HEK293 (cell line): ENCODE measurements around the gene SYNGR4.
A peak's percentile ranks its signal among the peaks of the same experiment; 100 is the strongest.

ENCODE experiments used
- ATF2 ChIP-seq: fragments of 450-650 bp; formaldehyde crosslinking; IDR thresholded peaks from 2 replicates; pipeline ENCODE4 v1.5.1; 2016; ENCODE audit warnings: missing biosample characterization, missing genetic modification characterization, low read depth
- BCL6B ChIP-seq: fragments of 450-650 bp; formaldehyde crosslinking; IDR thresholded peaks from 2 replicates; pipeline ENCODE4 v1.5.1; 2017; ENCODE audit warnings: missing biosample characterization, missing genetic modification characterization
- GLI2 ChIP-seq: fragments of 450-650 bp; formaldehyde crosslinking; IDR thresholded peaks from 2 replicates; pipeline ENCODE4; 2017; ENCODE audit warnings: missing biosample characterization, missing genetic modification characterization, low read depth, borderline replicate concordance
- KLF1 ChIP-seq: fragments of 450-650 bp; formaldehyde crosslinking; IDR thresholded peaks from 2 replicates; pipeline ENCODE4 v1.5.1; 2016; ENCODE audit warnings: missing biosample characterization, missing genetic modification characterization
- KLF10 ChIP-seq: fragments of 450-650 bp; IDR thresholded peaks from 2 replicates; pipeline ENCODE4 v1.5.1; 2018; ENCODE audit warnings: missing biosample characterization, mild to moderate bottlenecking, missing genetic modification characterization
- PATZ1 ChIP-seq: fragments of 450-650 bp; formaldehyde crosslinking; IDR thresholded peaks from 2 replicates; pipeline ENCODE4 v1.5.1; 2016; ENCODE audit warnings: missing biosample characterization, missing genetic modification characterization
- ZBTB21 ChIP-seq: fragments of 450-650 bp; formaldehyde crosslinking; IDR thresholded peaks from 2 replicates; pipeline ENCODE4 v1.5.1; 2017; ENCODE audit warnings: missing biosample characterization, missing genetic modification characterization
- ZBTB49 ChIP-seq: fragments of 450-650 bp; formaldehyde crosslinking; IDR thresholded peaks from 2 replicates; pipeline ENCODE4 v1.5.1; 2016; ENCODE audit warnings: missing biosample characterization, missing genetic modification characterization, low read depth
- ZFP3 ChIP-seq: fragments of 450-650 bp; formaldehyde crosslinking; IDR thresholded peaks from 2 replicates; pipeline ENCODE4 v1.5.1; 2016; ENCODE audit warnings: low read depth, missing biosample characterization, missing genetic modification characterization
- ZFP41 ChIP-seq: fragments of 450-650 bp; formaldehyde crosslinking; IDR thresholded peaks from 2 replicates; pipeline ENCODE4 v1.5.1; 2016; ENCODE audit warnings: missing biosample characterization, missing genetic modification characterization, borderline replicate concordance
- ZNF148 ChIP-seq: fragments of 450-650 bp; formaldehyde crosslinking; IDR thresholded peaks from 2 replicates; pipeline ENCODE4 v1.5.0; 2017; ENCODE audit warnings: missing biosample characterization, missing genetic modification characterization, borderline replicate concordance
- ZNF175 ChIP-seq: fragments of 450-650 bp; formaldehyde crosslinking; IDR thresholded peaks from 2 replicates; pipeline ENCODE4 v1.5.1; 2016; ENCODE audit warnings: missing biosample characterization, missing genetic modification characterization
- ZNF18 ChIP-seq: fragments of 450-650 bp; formaldehyde crosslinking; IDR thresholded peaks from 2 replicates; pipeline ENCODE4 v1.5.1; 2016; ENCODE audit warnings: missing biosample characterization, missing genetic modification characterization
- ZNF211 ChIP-seq: fragments of 450-650 bp; formaldehyde crosslinking; IDR thresholded peaks from 2 replicates; pipeline ENCODE4 v1.5.1; 2016; ENCODE audit warnings: low read depth, missing biosample characterization, missing genetic modification characterization
- ZNF214 ChIP-seq: fragments of 450-650 bp; formaldehyde crosslinking; IDR thresholded peaks from 2 replicates; pipeline ENCODE4 v1.5.1; 2017; ENCODE audit warnings: missing biosample characterization, mild to moderate bottlenecking, missing genetic modification characterization, borderline replicate concordance
- ZNF26 ChIP-seq: fragments of 450-650 bp; formaldehyde crosslinking; IDR thresholded peaks from 2 replicates; pipeline ENCODE4 v1.5.1; 2016; ENCODE audit warnings: missing biosample characterization, missing genetic modification characterization
- ZNF404 ChIP-seq: fragments of 450-650 bp; formaldehyde crosslinking; IDR thresholded peaks from 2 replicates; pipeline ENCODE4 v1.5.1; 2017; ENCODE audit warnings: missing biosample characterization, missing genetic modification characterization
- ZNF423 ChIP-seq: fragments of 450-650 bp; formaldehyde crosslinking; IDR thresholded peaks from 2 replicates; pipeline ENCODE4 v1.5.1; 2016; ENCODE audit warnings: missing biosample characterization, missing genetic modification characterization
- ZNF513 ChIP-seq: fragments of 450-650 bp; IDR thresholded peaks from 2 replicates; pipeline ENCODE4 v1.5.1; 2018; ENCODE audit warnings: missing biosample characterization, missing genetic modification characterization
- ZNF610 ChIP-seq: fragments of 450-650 bp; formaldehyde crosslinking; IDR thresholded peaks from 2 replicates; pipeline ENCODE4 v1.5.1; 2016; ENCODE audit warnings: missing biosample characterization, missing genetic modification characterization, borderline replicate concordance
- ZNF621 ChIP-seq: fragments of 450-650 bp; formaldehyde crosslinking; IDR thresholded peaks from 2 replicates; pipeline ENCODE4 v1.5.1; 2017; ENCODE audit warnings: missing biosample characterization, missing genetic modification characterization
- ZNF629 ChIP-seq: fragments of 450-650 bp; formaldehyde crosslinking; IDR thresholded peaks from 2 replicates; pipeline ENCODE4 v1.5.1; 2017; ENCODE audit warnings: missing biosample characterization, missing genetic modification characterization
- ZNF645 ChIP-seq: fragments of 450-650 bp; formaldehyde crosslinking; IDR thresholded peaks from 2 replicates; pipeline ENCODE4; 2016; ENCODE audit warnings: missing biosample characterization, missing genetic modification characterization
- ZNF776 ChIP-seq: fragments of 450-650 bp; formaldehyde crosslinking; IDR thresholded peaks from 2 replicates; pipeline ENCODE4 v1.5.0; 2017; ENCODE audit warnings: missing biosample characterization, missing genetic modification characterization, borderline replicate concordance

The SYNGR4 gene

GRCh38 chr19:48363500-48363809, 712 bp upstream of the SYNGR4 start (continued):
- TF ChIP-seq BCL6B (tag by site-specific recombination) (0 out of 2 replicates have a peak, but pooled peaks have one; percentile 34), ZFP41 (tag by site-specific recombination) (no peak), ZNF645 (tag by site-specific recombination) (no peak), ZNF211 (no peak), ZNF404 (no peak), ATF2 (tag by site-specific recombination) (no peak), ZNF18 (no peak), ZNF423 (no peak), ZNF175 (tag by site-specific recombination) (no peak), ZNF148 (no peak), PATZ1 (tag by site-specific recombination) (peak; percentile 92), ZBTB21 (tag by site-specific recombination) (no peak), ZNF610 (0 out of 2 replicates have a peak, but pooled peaks have one; percentile 36), KLF10 (tag by site-specific recombination) (no peak), ZBTB49 (tag by site-specific recombination) (no peak), ZNF776 (tag by site-specific recombination) (no peak), ZNF26 (tag by site-specific recombination) (no peak), ZNF214 (no peak), ZNF513 (no peak), ZNF629 (no peak), ZFP3 (tag by site-specific recombination) (no peak), KLF1 (tag by site-specific recombination) (no peak), GLI2 (tag by site-specific recombination) (no peak), ZNF621 (tag by site-specific recombination) (no peak)
